ENCODE measurements around the gene KRTAP10-6. TPM values are rescaled to one million over a fixed set of nuclear protein-coding genes. Genes with fewer than 3 reads are reported as not detected.
A peak's percentile ranks its signal among the peaks of the same experiment; 100 is the strongest.

The KRTAP10-6 gene
- total RNA-seq, 1 donor from 2014 or later, result not detected

DNA sequence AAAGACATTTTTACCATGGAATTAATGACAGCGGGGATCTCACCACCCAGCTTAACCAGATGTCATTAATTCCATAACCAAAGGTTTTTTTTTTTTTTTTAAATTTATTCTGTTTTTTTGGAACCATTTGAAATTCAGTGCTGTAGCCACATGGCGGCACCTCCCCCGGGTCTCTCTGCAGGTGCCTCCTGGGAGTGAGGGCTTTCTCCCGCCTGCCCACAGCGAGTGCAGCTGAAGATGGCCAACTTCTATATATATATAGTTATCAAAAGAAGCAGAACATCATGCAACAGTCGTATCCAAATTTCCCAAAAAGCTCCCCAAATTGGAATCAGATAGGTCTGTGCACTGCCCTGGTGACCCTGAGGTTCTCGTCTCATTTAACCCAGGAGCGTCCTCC is 23.2 kb upstream of the KRTAP10-6 start:
- no peaks in the 10 kb centered on the region for H3K4me1 Mint-ChIP-seq (ENCODE audit: low read depth)
- no peak overlapping the region for H3K27ac Mint-ChIP-seq (ENCODE audit: unreplicated experiment)
- H3K36me3 Mint-ChIP-seq (ENCODE audit: low read depth), result peaks cover 4% of the 10 kb centered on the region
- TF ChIP-seq, protein P1, sequence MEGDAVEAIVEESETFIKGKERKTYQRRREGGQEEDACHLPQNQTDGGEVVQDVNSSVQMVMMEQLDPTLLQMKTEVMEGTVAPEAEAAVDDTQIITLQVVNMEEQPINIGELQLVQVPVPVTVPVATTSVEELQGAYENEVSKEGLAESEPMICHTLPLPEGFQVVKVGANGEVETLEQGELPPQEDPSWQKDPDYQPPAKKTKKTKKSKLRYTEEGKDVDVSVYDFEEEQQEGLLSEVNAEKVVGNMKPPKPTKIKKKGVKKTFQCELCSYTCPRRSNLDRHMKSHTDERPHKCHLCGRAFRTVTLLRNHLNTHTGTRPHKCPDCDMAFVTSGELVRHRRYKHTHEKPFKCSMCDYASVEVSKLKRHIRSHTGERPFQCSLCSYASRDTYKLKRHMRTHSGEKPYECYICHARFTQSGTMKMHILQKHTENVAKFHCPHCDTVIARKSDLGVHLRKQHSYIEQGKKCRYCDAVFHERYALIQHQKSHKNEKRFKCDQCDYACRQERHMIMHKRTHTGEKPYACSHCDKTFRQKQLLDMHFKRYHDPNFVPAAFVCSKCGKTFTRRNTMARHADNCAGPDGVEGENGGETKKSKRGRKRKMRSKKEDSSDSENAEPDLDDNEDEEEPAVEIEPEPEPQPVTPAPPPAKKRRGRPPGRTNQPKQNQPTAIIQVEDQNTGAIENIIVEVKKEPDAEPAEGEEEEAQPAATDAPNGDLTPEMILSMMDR (IDR thresholded peaks at IDR 0.05), result no peak
- H3K4me3 Mint-ChIP-seq (ENCODE audit: unreplicated experiment), result no peak overlapping the region
- peaks cover 52% of the 10 kb centered on the region for H3K27me3 Mint-ChIP-seq (ENCODE audit: low read depth)
- peaks cover 20% of the 10 kb centered on the region for H3K9me3 Mint-ChIP-seq (ENCODE audit: low read depth)
- no peak for DNase-seq (ENCODE audit: low spot score)

DNA sequence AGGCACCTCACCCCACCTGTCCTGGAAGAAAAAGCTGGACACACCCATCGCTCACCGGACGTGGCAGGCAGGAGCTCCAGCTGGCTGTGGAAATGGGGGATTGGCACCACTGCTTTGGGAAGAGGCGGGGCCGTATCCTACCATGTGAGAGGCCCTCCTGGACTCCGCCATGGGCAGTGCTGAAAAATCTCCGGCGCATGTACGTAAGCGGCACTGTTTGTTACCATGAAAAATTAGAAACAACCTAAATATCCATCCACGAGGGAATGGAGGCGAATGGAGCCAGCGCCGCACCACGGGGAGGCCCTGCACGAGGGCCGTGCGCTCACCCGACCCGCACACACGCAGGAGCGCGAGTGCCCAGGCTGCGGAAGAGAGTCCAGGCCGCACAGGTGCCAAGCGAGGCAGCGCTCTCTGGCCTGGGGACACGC is 22.7 kb upstream of the KRTAP10-6 start:
- Mint-ChIP-seq H3K9me3 (ENCODE audit: low read depth) (peaks cover 18% of the 10 kb centered on the region), H3K4me1 (ENCODE audit: low read depth) (no peaks in the 10 kb centered on the region), H3K27me3 (ENCODE audit: low read depth) (peaks cover 50% of the 10 kb centered on the region), H3K4me3 (ENCODE audit: unreplicated experiment) (no peak overlapping the region), H3K27ac (ENCODE audit: unreplicated experiment) (no peak overlapping the region), H3K36me3 (ENCODE audit: low read depth) (peaks cover 4% of the 10 kb centered on the region)
- TF ChIP-seq, protein P1 (IDR thresholded peaks at IDR 0.05), result no peak
- no peak for DNase-seq (ENCODE audit: low spot score)

DNA sequence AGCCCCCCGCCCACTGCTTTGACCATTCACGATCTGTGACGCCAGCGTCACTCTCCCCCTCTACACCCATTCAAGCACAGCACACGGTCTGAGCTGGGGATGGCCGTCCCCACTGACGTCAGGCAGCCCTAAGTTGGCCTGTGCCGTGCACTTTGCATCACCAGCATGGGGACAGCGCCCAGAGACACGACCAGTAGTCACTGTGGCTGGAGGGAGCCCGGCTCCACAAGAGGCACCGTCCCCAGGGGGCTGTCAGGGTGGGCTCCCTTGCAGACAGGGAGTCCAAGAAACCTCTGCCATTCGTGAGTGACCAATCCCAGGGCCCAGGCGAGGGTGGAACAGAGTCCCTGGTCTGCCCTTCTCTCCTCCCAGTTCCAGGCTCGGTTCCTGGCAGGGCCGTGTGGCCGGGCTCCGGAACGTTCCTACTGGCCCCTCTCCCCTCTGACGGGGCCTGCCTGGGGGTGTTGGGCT is 21.9 kb upstream of the KRTAP10-6 start:
- no peak overlapping the region for H3K4me3 Mint-ChIP-seq (ENCODE audit: unreplicated experiment)

DNA sequence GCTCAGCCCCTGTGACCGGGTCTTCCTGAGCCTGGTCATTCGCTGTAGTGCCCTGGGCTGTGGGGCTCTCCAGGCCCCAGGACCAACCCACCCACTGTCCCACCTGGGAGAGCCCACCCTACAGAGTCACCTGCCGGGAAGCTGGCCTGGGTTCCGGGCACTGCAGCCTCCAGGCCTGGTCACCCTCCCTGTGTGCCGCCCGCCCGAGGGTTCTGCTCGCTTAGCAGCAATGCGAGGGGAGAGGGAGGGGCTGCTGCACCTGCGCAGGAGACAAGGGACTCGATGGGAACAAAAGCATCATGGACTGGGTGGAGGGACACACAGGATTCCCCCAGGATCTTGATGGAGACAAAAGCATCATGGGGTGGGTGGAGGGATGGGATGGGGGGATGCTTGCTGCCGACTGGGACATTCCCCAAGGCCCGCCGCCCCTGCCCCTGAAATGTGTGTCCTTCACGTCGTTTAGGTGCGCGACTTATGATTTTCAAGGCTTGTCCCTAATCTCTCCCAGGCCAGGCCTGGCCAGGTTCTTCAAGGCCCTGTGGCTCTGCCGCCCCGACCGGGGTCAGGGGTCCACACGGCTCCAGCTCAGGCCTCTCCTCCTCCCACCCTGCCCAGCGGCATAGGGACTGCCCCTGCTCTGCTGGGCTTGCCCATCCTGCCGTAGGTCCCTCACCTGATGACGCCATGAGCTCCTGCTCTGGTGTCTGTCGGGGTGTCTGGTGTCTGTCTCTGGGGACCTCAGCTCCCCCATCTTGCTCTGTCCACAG is 21.3 kb upstream of the KRTAP10-6 start:
- H3K27ac Mint-ChIP-seq (ENCODE audit: unreplicated experiment), result no peak overlapping the region
- no peak overlapping the region for H3K4me3 Mint-ChIP-seq (ENCODE audit: unreplicated experiment)
- peaks cover 2% of the 10 kb centered on the region for H3K36me3 Mint-ChIP-seq (ENCODE audit: low read depth)
- peaks cover 41% of the 10 kb centered on the region for H3K27me3 Mint-ChIP-seq (ENCODE audit: low read depth)
- TF ChIP-seq, protein P1 (IDR thresholded peaks at IDR 0.05), result no peak
- H3K4me1 Mint-ChIP-seq (ENCODE audit: low read depth), result no peaks in the 10 kb centered on the region
- peak; percentile 86 for DNase-seq (ENCODE audit: low spot score)
- peaks cover 20% of the 10 kb centered on the region for H3K9me3 Mint-ChIP-seq (ENCODE audit: low read depth)

More for the DNA sequence above, 21.9 kb upstream of the KRTAP10-6 start:
- H3K9me3 Mint-ChIP-seq (ENCODE audit: low read depth), result peaks cover 18% of the 10 kb centered on the region
- H3K4me1 Mint-ChIP-seq (ENCODE audit: low read depth), result no peaks in the 10 kb centered on the region
- H3K27me3 Mint-ChIP-seq (ENCODE audit: low read depth), result peaks cover 46% of the 10 kb centered on the region
- TF ChIP-seq, protein P1 (IDR thresholded peaks at IDR 0.05), result no peak
- H3K36me3 Mint-ChIP-seq (ENCODE audit: low read depth), result peaks cover 2% of the 10 kb centered on the region
- peak; percentile 86 for DNase-seq (ENCODE audit: low spot score)
- H3K27ac Mint-ChIP-seq (ENCODE audit: unreplicated experiment), result no peak overlapping the region

DNA sequence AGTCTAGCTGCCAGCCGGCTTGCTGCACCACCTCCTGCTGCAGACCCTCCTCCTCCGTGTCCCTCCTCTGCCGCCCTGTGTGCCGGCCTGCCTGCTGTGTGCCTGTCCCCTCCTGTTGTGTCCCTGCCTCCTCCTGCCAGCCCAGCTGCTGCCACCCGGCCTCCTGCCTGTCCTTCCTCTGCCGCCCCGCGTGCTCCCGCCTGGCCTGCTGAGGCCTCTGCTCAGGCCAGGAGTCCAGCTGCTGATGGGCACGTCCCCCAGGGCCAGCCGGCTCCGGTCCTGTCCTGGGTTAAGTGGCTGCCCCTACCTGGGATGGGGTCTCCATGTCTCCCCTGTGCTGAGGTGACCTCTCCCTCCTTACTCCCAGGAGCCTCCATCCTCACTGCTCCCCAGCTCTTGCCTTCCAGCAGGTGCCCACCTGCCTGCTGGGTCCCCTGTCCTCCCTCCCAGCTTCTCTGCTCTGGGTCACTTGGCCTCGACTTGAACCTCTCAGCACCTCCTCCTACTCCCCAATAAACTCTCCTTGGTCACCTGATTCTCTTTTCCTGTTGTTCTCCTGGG is 20.4 kb upstream of the KRTAP10-6 start:
- TF ChIP-seq, protein P1 (IDR thresholded peaks at IDR 0.05), result no peak
- peaks cover 2% of the 10 kb centered on the region for H3K36me3 Mint-ChIP-seq (ENCODE audit: low read depth)
- peaks cover 20% of the 10 kb centered on the region for H3K9me3 Mint-ChIP-seq (ENCODE audit: low read depth)
- DNase-seq (ENCODE audit: low spot score), result peak; percentile 87
- no peaks in the 10 kb centered on the region for H3K4me1 Mint-ChIP-seq (ENCODE audit: low read depth)
- H3K4me3 Mint-ChIP-seq (ENCODE audit: unreplicated experiment), result no peak overlapping the region
- H3K27ac Mint-ChIP-seq (ENCODE audit: unreplicated experiment), result no peak overlapping the region
- peaks cover 38% of the 10 kb centered on the region for H3K27me3 Mint-ChIP-seq (ENCODE audit: low read depth)
